ENCODE results near the gene UCP2.

UCP2 gene

DNA sequence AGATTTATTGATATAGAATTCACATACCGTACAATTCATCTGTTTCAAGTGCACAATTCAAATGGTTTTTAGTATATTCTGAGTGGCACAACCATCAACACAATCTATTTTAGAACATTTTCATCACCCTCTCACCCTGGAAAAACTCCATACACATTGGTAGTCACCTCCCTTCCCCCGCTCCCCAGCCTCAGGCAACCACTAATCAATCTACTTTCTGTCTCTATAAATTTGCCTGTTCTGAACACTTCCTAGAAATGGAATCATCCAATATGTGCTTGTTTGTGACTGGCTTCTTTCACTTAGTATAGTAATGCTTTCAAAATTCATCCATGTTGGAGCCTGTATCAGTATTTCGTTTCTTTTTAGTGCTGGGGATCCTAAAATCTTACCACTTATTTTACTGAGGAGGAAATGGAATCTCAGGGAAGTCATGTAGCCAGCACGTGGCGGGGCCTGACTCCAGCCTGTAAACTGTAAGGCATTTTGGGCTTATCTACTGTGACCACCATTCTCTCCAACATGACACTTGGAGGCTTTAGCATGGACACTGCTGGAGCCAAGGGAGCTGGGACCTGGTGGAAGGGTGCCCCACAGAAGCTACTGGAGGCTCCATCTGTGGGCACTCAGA, 27.1 kb upstream of the UCP2 start:
- DNase-seq (ENCODE audit: low read depth in 2 of 2): no peak

DNA sequence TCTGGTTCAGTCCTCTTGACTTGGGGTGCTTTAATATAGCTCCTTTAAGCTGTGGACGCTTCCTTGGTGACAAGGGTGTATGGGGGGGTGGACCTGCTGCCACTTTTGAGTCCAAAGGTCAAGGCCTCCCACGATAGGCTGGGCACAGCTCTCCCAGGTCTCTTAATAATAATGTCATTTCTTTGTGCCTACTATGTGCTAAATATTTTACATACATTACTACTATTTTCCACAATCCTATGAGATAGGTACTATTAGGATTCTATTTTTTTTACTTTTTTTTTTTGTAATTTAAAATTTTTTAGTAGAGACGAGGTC, 26.5 kb upstream of the UCP2 start:
- DNase-seq (ENCODE audit: low read depth in 2 of 2): no peak

DNA sequence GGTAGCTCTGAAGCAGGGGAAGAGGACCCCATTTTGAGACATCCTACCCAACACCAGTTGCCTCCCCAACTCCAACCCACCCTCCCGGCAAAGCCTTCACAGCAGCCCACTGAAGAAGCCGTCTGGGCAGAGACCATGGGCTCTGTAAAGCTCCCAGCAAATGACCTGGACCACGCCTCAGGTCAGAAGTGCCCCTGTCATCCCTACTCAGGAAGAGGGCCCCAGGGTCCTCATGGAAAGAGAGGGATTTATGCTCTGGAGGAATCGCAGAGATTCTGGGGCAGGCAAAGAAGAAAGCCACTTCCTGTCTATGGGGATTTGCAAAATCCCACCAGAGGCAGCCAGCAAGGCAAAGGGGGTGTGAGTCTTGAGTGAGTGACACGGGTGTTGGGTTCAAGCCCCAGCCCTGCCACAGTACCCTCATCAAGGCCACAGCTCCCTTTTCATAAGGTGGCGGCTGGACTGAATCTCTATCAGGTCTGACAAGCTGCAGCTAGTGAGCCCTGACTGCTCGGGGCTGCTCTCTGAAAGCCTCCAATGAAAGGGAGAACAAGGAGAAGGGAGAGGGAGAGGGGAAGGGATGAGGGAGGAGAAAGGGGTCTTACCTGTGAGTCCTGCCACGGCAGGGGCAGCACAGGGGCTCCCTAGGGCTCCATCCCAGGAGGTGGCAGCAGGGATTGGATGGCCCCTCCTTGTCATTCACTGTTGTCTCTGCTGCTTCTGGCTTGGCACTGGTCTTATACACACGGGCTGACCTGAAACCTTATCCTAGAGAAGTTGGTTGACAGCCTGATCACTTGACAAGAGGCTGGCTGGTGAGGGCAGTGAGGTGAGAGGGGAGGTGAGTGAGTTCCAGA, 26.0 kb upstream of the UCP2 start, which contains the start of gene UCP3:
Gene UCP3 (minus strand): TSS at position 713 of the 857 bp plus-strand sequence. CDS start 2,043 bp downstream, outside the sequence.
- no peak for DNase-seq (ENCODE audit: low read depth in 2 of 2)

DNA sequence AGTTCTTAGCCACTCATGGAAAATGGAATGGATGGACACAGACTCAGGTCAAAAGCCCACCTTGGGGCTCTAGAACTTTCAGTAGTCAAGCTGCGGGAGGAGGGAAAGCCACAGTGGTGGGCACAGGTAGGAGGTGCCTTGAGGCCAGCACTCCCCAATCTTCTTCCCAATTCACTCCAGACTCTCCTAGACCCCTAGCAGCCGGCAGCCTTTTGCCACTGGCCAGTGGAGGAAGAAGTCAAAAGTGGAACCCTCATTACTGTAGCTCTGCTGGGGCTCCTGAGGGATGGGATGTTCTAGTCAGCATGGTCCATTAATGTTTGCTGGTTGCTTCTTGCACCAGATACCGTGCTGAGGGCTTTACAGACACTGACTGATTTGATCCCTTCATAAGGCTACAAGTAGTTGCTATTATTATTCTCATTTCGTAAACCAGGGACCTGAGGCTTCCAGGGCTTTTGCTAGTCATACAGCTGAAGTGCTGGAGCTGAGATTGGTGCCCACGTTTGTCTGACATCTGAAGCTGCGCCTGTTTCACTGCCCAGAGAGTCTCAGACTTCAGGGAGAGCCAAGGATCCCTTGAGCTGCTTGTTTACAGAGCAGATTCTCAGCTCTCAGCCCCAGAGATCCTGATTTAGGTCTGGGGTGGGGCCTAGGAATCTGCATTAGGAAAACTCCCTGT, 25.2 kb upstream of the UCP2 start:
- no peak for DNase-seq (ENCODE audit: low read depth in 2 of 2)

DNA sequence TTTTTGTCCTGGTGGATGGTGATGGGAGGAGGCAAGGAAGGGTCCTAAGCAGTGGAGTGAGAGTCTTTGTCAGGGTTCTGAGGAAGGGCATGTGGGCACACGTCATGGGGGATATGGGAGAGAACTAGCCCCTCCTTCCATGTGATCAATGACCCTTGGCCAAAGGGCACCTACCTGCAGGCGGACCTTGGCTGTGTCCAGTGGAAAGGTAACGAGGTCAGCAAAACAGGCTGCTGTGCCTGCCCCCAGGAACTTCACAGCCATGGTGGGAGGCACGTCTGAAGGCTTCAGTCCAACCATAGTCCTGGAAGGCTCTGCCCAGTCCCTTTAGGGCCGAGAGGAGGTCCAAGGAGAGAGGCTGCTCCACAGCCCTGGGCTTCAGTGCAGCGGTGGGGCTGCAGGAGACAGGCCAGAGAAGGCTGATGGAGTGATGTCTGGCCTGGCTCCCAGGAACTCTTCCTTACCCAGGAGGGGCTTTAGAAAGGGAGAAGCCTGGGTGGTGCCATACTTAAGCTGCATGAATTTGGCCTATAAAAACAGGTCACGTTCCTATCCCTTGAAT, 24.2 kb upstream of the UCP2 start:
- no peak for DNase-seq (ENCODE audit: low read depth in 2 of 2)

DNA sequence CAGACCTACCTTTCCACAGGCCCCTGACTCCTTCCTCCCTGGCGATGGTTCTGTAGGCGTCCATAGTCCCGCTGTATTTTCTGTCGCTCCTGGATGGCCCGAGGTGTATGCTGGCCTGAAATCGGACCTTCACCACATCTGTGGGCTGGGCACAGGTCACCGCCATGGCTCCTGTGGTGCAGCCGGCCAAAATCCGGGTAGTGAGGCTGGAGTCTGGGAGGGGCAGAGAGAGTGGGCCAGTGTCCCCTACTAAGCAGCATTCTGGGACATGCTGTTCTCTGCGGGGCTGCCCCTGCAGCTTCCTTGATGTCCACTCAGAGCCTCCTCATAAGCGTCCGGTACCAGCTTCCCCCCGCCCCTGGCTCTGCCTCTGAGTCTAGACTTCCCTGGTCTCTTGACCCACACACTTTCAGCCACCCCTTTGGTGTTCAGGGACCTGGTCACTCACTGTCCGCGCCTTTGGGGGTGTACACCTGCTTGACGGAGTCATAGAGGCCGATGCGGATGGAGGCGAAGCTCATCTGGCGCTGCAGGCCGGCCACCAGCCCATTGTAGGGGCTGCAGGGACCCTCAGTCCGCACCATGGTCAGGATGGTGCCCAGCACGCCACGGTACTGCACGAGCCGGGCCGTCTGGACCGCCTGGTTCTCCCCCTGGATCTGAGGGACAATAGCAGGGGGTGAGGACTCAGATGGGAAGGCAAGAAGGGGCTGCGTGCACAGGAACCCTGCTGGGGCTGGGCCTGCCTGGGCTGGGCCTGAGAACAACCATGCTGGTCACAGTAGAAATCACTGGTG, 23.3 kb upstream of the UCP2 start:
- no peak for DNase-seq (ENCODE audit: low read depth in 2 of 2)

DNA sequence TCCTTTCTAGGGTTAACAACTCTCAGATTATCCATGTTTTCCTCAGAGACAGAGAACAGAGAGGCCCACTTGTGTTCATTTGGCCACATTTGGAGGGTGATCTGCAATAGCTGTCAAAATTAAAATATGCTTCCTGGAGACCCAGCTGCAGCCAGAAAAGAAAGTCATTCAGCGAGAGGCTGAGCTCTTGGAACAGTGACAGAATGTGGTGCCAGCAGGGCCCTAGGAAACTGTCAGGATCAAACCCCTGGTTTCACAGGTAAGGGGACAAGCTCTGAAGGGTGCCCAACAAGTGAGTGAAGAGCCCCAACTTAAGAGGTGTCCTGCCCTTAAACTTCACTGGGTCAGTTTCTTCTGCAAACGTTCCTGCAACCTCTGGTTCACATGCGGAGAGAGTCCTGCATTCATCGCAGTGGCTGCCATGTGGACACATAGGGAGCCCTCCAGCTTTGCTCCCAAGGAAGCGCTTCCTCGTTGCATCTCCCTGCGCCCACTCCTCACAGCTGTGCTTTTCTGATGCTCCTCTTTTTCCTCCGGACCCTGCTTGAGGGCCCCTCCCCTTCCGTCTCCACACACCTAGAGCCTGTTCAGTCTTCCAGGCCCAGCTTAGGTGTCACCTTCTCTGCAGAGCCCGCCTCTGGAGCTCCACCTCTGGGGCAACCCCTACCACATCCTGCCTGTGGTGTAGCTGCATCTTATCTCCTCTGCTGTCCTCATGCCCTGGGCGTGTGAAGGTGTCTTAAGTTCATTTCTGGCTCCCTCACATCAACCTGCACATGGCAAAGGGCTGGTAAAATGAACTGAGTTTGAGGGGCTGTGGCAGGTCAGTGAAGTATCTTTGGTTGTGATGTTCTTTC, 22.3 kb upstream of the UCP2 start:
- no peak for DNase-seq (ENCODE audit: low read depth in 2 of 2)

DNA sequence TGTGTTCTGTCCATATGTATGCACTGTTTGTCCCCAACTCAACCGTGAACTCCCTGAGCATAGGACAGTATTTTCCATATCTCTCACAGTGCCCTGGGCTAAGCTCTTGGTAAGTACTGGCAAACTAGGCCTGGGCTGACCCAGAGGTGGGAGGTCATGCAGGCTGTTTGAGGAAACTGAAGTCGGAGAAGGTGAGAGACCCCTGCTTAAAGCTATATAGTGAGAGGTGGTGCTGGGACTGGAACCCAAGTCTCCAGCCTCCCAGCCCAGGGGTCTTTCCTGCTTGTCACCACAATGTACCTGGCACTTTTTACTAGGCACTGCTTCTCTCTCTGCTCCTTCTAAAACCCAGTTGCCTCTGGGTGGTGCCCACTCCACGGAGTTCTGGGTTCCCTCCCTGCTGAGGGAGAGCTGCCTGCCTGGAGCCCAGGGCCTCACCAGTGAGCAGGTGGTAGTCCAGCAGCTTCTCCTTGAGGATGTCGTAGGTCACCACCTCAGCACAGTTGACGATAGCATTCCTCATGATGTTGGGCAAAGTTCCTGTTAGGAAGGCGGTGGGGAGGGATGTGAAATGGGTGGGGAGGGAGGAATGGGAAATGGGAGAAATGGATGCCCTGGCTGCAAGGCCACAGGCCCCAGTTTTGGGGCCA, 21.5 kb upstream of the UCP2 start:
- DNase-seq (ENCODE audit: low read depth in 2 of 2): no peak

DNA sequence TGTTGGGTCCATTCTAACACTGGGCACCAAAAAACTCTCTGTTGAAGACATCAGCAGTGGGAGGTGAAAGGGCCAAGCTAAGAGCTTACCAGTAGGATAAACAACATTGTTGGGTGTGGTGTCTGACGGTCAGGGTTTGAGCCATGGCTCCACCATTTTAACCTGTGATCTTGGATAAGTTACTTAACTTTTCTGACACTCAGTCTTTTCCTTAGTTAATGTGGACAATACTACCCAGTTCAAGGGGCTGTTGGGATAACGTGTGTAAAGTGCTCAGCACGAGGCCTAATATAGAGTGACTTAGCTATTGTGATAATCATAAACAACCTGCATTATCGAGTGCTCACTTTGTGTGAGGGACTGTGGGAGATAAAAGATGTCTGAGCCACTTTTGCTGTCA, 20.2 kb upstream of the UCP2 start:
- DNase-seq (ENCODE audit: low read depth in 2 of 2): no peak

DNA sequence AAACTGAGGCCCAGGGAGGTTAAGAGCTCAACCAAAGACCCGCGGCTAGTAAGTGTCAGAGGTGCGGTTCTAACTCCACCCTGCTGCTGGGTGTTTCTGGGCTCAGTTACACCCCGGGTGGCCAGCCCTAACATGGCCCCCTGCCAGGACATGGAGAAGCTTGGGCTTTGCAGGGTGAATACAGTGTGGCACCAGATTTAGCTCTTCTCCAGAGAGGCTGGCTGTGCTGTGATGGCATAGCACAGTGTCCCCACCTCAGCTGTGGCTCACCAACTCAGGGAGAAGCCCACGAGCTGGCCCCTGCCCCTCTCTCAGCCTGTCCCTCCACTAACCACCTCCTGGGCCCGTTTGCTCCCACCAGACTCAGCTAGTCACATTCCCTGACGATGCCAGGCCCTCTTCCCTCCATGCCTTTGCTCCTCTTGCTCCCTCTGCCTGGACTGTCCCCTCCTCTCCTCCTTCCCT, 19.2 kb upstream of the UCP2 start:
- DNase-seq (ENCODE audit: low read depth in 2 of 2): no peak

DNA sequence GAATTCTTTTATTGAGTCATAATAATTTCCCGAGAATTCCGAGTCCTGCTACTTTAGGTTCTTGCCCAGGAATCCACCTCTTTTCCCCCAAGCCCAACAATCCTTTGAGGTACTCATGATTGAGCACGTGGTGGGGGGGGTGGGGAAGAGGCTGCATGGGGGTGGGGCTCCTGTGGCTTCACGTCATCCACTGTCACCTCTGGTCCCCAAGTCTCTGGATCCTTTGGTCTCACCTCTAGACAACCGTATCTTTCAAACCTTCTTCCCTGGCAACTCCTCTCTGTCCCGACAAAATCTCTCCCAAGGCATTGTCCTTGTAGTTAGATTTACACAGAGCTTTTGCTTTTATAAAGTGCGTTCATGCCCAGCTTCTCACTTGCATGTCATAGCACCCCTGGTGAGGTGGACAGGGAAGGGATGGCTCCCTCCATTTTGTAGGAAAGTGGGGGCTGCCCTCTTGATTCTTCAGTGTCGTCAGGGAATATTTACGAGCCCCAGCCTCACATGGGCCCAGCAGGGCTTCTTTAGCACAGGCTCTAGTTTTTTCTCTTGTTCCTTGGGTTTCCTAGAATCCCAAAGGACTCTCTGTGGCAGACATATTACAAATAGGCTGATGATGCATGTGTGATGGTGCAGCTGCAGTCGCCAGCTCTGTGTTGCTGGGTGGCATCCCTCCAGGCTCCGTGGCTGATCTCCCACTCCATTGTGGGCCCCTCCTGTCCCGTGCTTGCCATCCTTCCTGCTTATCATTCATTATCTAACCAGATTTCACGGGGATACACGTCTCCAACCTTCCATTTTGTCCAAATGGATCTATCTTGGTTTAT, 17.9 kb upstream of the UCP2 start:
- no peak for DNase-seq (ENCODE audit: low read depth in 2 of 2)

DNA sequence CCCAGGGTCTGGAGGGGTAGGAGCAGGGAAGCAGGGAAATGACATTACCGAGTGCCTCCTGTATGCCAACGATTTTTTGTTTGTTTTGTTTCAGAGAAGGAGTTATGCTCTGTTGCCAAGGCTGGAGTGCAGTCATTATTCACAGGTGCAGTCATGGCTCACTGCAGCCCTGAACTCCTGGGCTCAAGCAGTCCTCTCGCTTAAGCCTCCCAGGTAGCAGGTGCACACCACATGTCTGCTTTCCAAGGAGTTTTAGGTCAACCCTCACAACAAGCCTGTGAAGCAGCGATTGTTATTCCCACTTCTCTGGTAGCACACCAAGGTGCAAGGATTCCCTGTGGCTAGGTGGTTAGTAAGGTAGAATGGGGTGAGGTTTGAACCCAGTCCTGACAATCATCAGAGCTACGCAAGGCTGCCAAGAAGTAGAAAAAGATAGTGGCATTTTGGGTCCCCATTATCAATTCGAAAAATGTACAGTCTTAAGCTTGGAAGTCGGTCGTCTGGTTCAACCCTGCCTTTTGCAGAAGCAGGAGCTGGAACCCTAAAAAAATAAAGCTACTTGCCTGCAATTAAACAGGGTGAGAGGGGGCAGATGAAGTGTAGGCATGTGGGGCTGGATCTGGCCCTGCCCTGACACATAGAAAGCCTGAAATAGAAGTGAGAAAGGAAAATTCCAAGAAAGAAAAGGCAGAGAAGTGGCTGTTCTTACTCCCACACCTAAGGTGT, 17.1 kb upstream of the UCP2 start:
- no peak for DNase-seq (ENCODE audit: low read depth in 2 of 2)

DNA sequence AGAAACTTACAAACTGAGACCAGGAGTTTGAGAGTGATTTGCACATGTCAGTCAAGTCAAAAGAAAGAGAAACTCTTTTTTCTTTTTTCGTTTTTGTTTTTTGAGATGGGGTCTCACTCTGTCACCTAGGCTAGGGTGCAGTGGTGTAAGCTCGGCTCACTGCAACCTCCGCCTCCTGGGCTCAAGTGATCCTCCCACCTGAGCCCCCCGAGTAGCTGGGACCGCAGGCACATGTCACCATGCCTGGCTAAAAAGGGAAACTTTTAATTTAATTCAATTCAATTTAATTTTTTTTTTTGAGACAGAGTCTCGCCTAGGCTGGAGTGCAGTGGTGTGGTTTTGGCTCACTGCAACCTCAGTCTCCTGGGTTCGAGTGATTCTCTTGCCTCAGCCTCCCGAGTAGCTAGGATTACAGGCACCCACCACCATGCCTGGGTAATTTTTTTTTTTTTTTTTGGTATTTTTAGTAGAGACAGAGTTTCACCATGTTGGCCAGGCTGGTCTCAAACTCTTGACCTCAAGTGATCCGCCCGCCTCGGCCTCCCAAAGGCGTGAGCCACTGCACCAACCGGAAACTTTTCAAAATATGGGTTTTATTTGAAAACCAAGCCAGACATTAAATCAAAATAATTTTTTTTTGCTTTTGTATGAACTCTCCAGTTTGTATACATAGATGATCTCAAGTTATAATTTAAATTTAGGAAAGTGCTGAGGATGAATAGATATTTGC, 16.4 kb upstream of the UCP2 start:
- no peak for DNase-seq (ENCODE audit: low read depth in 2 of 2)

DNA sequence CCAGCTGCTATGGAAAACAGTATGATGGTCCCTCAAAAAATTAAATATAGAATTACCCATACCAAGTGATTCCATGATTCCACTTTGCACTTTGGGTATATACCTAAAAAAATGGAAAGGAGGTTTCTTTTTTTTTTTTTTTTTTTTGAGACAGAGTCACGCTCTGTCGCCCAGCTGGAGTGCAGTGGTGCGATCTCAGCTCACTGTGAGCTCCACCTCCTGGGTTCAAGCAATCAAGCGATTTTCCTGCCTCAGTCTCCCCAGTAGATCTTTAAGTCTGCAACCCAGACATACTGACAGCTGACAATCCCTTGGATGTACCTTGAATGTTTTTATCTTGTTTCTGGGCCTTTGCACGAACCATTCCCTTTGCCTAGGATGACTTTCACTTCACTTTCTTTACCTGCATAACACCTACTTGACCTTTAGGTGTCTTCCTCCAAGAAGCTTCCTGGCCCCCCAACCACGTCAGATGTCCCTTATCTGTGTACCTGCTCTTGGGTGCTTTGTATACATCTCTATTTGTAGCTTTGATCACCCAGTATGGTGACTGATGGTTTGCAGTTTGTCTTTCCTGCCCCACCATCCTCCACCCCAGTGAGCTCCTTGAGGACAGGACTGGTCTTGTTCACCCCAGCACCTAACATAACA, 14.6 kb upstream of the UCP2 start:
- DNase-seq (ENCODE audit: low read depth in 2 of 2): no peak

DNA sequence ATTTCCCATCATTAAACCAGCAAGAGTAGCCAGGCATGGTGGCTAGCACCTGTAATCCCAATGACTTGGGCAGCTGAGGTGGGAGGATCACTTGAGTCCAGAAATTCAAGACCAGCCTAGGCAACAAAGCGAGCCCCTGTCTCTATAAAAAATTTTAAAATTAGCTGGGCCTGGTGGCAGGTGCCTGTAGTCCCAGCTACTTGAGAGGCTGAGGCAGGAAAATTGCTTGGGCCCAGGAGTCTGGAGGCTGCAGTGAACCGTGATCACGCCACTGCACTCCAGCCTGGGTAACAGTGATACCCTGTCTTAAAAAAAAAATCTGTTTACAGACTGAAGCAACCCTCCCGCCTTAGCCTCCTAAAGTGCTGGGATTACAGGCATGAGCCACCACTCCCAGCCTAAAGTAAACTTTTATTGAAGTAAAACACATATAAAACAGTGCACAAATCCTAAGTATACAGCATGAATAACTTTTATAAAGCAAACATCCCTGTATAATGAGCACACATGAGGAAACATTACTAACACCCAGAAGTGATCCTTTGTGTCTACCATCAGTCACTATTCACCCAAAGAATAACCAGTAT, 13.6 kb upstream of the UCP2 start:
- DNase-seq (ENCODE audit: low read depth in 2 of 2): no peak

DNA sequence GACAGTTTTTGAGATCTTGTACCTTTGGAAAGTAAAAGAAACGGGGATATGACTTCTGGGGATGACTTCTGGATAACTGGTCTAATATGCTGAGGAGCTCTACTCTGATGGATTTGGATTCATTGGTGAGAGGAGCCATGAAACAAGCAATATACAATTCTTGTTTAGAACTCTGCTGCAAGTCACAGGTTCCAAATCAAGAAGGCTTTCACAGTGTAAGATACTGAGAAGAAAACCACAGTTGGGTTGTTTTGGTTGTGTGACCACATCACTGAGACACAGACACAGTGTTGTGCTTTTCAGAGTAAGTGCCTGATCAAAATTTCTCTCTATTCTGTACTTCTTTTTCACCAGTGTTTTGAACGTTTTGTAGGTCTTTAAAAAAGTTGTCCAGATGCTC, 13.1 kb upstream of the UCP2 start:
- DNase-seq (ENCODE audit: low read depth in 2 of 2): no peak

DNA sequence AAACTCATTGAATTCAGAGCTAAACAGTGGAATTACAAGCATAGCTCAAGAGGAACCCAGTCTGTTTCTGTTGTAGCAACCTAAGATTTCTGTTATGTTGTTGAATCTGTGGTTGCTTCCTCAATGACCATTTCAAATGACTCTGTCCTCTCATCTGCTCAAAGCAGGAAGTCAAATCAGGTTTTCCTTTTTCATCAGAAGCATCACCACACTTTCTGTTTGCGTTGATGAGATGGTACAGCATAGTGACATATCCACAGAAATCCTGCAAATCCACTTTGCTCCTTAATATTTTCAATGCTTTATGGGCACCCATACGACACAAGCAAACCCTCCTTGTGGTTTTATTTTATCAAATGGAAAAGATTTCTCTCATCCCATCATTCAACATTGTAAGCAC, 12.6 kb upstream of the UCP2 start:
- no peak for DNase-seq (ENCODE audit: low read depth in 2 of 2)

All from fibroblast of skin of left quadriceps (primary cell).